Skin epidermis (tissue), 12 donors: ENCODE measurements around the gene ACTRT2.

Source experiments
- H3K27ac ChIP-seq, 21 experiments: fragments of 200-600 bp; sonication (generic) in 11 of 21; one replicate each; pipeline ENCODE4 v1.5.0; 2020; ENCODE audit warnings: mild to moderate bottlenecking in 3 of 21, inconsistent platforms in 2 of 21, moderate library complexity in 2 of 21
- H3K4me3 ChIP-seq, 7 experiments: fragments of 200-600 bp; sonication (generic) in 2 of 7; one replicate each; pipeline ENCODE4 v1.5.0; 2020; ENCODE audit warnings: inconsistent platforms in 2 of 7, mild to moderate bottlenecking in 2 of 7, moderate library complexity in 1 of 7

ACTRT2 gene

GRCh38 chr1:3000671-3001470, 20.4 kb upstream of the ACTRT2 start:
- Histone ChIP-seq H3K27ac (no peak overlapping the region), H3K4me3 (no peak overlapping the region)

DNA sequence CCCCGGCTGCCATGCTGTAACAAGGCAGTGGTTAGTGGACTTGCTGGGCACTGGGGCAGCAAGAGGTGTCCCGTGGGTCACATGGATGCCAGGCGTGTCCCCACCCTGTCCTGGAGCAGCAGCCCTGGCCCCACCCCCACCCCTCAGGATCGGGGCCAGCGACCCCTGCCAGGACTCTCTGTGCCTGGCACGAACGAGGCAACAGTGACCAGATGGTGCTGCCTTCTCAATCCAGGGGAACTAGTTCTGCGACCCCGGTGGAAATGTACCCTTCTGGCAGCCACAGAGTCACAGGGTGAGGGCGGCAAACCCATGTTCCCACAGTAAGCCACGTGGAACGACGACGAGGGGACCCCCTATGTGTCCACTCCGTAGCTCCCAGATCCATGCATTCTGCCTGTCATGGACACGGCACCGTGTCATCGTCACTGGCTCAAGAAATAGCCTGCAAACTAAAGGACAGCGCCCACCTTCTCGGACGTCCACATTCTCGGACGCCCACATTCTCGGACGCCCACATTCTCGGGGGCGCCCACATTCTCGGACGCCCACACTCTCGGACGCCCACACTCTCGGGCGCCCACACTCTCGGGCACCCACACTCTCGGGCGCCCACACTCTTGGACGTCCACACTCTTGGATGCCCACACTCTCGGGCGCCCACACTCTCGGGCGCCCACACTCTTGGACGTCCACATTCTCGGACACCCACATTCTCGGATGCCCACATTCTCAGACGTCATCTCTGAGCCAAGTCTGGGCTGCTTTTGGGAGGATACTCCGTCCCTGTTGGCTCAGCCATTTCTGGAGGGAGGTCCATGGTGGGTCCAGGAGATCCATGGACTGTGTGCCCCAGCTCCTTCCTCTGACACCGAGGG, 19.6 kb upstream of the ACTRT2 start:
- no peak overlapping the region for H3K27ac ChIP-seq
- H3K4me3 ChIP-seq: no peak overlapping the region

DNA sequence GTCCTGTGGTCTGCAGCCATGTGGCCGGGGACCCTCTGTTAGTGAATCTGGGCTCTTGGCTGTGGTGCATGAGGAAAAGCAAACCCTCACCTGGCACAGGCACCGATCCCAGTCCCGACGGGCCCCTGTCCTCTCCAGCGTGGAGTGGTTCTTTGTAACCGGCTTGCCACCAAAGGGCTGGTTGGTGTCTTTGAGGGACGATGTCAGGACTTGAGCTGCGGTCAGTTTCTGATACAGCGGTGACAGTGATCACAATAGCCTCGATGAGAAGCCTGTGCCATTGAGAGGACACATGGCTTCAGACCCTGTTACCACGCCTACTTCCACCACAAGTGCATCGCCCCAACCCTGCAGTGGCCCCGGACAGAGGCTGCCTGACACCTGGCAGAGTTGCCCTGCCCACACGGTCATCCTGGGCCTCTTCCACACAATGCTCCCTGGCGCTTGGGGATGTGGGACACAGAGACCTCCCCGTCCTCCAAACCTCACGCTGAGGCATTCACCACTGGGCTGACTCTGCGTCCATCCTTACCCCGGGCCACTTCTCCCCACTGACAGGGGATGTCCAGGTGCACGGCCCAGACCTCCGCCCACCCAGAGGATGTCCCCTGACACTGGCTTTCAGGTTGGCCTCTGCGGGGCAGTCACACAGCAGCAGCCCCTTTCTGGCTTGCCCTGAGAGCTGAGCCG, 18.8 kb upstream of the ACTRT2 start:
- H3K4me3 ChIP-seq: no peak overlapping the region
- H3K27ac ChIP-seq: no peak overlapping the region

- Histone ChIP-seq H3K27ac (no peak overlapping the region), H3K4me3 (no peak overlapping the region)
These were observed 18.0 kb upstream of the ACTRT2 start for GRCh38 chr1:3003039-3003940.

- Histone ChIP-seq H3K4me3 (no peak overlapping the region), H3K27ac (no peak overlapping the region)
These were observed 17.4 kb upstream of the ACTRT2 start for GRCh38 chr1:3003941-3004270.

DNA sequence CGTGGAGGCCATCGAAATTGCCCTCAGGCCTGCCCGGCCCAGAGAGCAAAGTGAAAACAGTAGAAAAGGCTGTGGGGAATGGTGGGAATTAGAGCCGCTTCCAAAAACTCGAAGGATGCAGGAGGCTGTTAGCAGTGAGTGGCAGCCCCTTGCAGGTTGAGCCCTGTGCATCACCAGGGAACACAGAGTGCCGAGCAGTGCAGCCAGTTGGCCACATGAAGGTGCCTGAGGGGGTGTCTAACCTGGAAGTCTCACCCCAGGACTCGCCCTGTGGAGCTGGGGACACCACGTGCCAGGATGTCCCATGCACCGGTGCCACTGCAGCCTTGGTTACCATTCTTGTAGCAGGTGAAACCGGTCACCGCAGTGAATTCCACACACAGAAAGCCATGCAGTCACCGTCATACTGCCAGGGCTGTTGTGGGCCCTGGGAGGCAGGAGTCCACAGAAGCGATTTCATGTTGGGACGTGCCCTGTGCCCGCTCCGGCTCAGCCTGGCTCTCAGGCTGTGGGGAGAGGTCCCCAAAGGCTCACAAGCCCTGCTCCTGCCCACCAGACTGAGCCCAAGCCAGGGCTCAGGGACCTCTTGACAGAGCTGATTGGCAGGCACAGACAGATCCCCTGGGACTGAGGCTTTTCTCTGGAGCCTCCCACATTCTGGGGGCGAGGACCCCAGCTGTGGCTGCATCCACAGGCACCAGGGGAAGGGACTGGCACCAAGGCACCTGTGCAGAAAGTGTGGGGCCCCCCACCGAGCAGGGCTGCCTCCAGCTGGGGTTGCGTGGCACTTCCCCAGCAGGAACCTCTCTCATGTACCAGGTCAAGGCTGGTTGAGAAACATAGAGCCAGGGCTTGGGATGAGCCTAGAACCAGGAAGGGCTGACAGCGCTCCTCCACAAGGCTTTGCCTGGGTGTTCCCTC, 16.7 kb upstream of the ACTRT2 start:
- Histone ChIP-seq H3K4me3 (no peak overlapping the region), H3K27ac (no peak overlapping the region)

DNA sequence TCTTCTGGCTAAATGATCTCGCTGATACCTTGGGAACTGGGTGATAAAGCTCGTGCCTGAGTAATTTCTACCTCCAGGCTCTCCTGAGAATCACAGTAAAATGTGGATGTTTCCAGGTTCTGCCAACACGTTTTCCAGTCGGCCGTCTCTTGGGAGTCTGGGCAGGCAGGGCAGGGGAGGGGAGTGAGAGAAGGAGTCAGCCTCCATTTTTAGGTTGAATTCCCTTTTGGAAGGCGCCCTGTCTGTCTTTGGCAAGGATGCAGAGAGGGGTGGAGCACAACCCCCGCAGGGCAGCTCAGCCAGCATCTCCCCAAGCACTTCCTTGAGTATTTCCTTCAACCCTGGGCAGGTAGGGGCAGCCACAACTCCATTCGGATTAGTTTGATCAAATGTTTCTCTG, 15.5 kb upstream of the ACTRT2 start:
- Histone ChIP-seq H3K27ac (no peak overlapping the region), H3K4me3 (no peak overlapping the region)

- H3K27ac ChIP-seq: no peak overlapping the region
- H3K4me3 ChIP-seq: no peak overlapping the region
These were observed 13.7 kb upstream of the ACTRT2 start for GRCh38 chr1:3007298-3008147.

GRCh38 chr1:3009021-3009420, 12.2 kb upstream of the ACTRT2 start:
- H3K4me3 ChIP-seq: no peak overlapping the region
- no peak overlapping the region for H3K27ac ChIP-seq

- Histone ChIP-seq H3K27ac (no peak overlapping the region), H3K4me3 (no peak overlapping the region)
These were observed 11.7 kb upstream of the ACTRT2 start for GRCh38 chr1:3009556-3009955.

GRCh38 chr1:3011127-3011526, 10.1 kb upstream of the ACTRT2 start:
- no peak overlapping the region for H3K27ac ChIP-seq
- no peak overlapping the region for H3K4me3 ChIP-seq

GRCh38 chr1:3011631-3012455, 9.4 kb upstream of the ACTRT2 start:
- Histone ChIP-seq H3K4me3 (no peak overlapping the region), H3K27ac (no peak overlapping the region)

- H3K27ac ChIP-seq: no peak overlapping the region
These were observed 8.6 kb upstream of the ACTRT2 start for GRCh38 chr1:3012456-3013291.

DNA sequence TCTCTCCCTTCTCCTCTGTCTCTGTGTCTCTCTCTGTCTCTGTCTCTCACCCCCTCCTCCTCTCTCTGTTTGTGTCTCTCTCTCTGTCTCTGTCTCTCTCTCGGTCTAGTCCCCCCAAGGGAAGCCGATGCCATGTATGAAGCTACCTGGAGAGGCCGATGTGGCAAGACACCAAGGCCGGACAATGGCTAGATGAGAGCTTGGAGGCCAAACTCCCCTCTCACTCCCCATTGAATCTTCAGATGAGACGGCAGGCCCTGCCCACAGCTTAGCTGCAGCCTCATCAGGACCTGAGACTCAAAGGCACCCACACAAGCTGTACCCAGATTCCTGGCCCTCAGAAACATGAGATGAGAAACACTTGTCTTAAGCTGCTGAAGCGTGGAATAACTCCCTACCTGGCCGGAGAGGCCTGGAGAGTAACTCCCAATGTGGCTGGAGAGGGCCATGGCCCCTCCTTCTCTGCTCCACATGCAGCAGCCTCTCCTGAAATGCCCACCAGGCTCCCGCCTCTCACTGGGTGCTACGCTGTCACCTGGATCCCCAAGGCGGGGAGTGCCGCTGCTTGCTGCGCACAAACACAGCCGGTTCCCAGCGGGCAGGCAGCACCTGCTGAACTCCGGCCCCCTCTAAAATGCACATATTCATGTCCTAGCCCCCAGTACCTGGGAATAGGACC, 7.8 kb upstream of the ACTRT2 start:
- H3K4me3 ChIP-seq: no peak overlapping the region
- H3K27ac ChIP-seq: no peak overlapping the region

More at GRCh38 chr1:3012456-3013291, 8.6 kb upstream of the ACTRT2 start:
- H3K4me3 ChIP-seq: no peak overlapping the region

GRCh38 chr1:3014050-3014440, 7.2 kb upstream of the ACTRT2 start:
- H3K4me3 ChIP-seq: no peak overlapping the region
- H3K27ac ChIP-seq: no peak overlapping the region
